ENCODE measurements around the gene COTL1.

Gene COTL1

DNA sequence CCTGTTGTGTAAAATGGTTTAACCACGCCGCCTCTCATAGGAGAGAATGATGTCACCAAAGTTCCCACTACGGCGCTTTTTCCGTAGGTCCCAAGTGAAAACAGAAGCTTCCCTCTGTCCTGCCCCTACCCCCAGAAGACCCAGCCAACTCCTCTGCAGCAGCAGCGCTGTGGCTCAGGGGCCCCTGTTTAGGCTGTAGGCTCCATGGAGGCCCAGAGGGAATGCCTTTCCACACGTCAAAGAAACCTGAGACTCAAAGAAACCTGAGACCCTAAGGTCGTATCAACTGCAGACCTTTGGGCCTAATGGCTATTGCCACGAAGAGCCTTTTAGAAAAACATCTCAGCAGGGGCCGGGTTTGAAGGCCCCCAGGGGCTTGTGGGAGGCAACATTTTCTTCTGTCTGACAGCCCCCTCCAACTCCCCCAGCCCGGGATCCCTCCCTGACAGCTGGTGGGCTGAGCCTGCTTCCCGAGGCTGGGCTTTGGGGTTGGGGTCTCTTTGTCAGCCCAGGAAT, 70.3 kb downstream of the COTL1 start:
- Histone ChIP-seq H2AFZ (ENCODE audit: low read length) (no peak overlapping the region), H3K27me3 (replicated peaks; ENCODE audit: insufficient read depth, low read length) (no peaks in the 10 kb centered on the region), H3K4me1 (ENCODE audit: low read length) (no peaks in the 10 kb centered on the region), H4K20me1 (ENCODE audit: insufficient read depth, low read length) (no peaks in the 10 kb centered on the region), H3K27ac (ENCODE audit: low read length) (no peak overlapping the region), H3K79me2 (ENCODE audit: low read length) (no peaks in the 10 kb centered on the region), H3K9me3 (replicated peaks; ENCODE audit: insufficient read depth, low read length) (no peaks in the 10 kb centered on the region), H3K4me3 (ENCODE audit: low read length) (no peak overlapping the region), H3F3A (ENCODE audit: insufficient read depth, low read length) (no peaks in the 10 kb centered on the region), H3K9ac (ENCODE audit: low read length) (no peak overlapping the region), H3K36me3 (replicated peaks; ENCODE audit: insufficient read depth, low read length) (no peaks in the 10 kb centered on the region), H3K4me2 (ENCODE audit: low read depth, low read length) (no peak overlapping the region), H3K9me2 (replicated peaks; ENCODE audit: insufficient read depth, low read length) (no peaks in the 10 kb centered on the region)
- TF ChIP-seq, protein P1, sequence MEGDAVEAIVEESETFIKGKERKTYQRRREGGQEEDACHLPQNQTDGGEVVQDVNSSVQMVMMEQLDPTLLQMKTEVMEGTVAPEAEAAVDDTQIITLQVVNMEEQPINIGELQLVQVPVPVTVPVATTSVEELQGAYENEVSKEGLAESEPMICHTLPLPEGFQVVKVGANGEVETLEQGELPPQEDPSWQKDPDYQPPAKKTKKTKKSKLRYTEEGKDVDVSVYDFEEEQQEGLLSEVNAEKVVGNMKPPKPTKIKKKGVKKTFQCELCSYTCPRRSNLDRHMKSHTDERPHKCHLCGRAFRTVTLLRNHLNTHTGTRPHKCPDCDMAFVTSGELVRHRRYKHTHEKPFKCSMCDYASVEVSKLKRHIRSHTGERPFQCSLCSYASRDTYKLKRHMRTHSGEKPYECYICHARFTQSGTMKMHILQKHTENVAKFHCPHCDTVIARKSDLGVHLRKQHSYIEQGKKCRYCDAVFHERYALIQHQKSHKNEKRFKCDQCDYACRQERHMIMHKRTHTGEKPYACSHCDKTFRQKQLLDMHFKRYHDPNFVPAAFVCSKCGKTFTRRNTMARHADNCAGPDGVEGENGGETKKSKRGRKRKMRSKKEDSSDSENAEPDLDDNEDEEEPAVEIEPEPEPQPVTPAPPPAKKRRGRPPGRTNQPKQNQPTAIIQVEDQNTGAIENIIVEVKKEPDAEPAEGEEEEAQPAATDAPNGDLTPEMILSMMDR (IDR thresholded peaks at IDR 0.05; ENCODE audit: low read length), result no peak
- TF ChIP-seq EZH2 (optimal IDR thresholded peaks at IDR 0.05; ENCODE audit: low read depth, low read length) (no peak), EZH2phosphoT487 (IDR thresholded peaks at IDR 0.05; ENCODE audit: low read length) (no peak)
- no peak for DNase-seq

DNA sequence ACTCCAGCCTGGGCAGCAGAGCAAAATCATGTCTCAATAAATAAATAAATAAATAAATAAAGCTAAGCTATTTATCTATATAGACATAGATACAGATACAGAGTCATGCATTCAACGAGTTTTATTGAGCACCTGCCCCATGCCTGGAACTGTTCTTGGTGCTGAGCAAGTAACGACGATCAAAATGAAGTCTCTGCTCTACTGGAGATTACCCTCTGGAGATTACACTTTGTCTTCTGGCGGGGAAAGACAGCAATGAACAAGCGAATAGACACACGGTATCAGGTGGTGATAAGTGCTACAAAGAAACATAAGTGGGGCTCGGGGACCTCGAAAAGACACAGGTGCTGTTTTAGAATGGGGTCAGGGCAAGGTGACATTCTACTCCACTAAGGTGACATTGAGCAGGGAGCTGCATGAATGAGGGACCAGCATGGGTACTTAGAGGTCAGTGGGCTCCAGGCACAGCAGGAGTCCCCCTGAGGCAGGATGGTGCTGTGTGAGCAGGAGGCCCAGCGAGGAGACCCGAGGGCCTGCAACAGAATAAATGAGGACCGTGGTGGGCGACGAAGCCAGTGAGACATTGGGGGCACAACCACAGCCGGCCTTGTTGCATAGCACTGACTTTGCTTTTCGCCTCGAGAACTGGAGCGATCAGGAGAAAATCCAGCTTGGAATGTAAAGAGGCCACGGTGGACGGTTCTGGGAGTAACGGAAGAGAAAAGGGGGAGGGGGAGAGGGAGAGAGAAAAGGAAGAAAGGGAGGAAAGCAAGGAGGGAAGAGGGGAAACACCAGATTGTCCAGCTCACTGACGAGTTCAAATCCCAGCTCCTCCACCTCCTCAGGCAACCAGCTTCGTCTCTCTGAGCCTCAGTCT, 71.0 kb downstream of the COTL1 start:
- Histone ChIP-seq H3K4me3 (ENCODE audit: low read length) (no peak overlapping the region), H3K9me2 (replicated peaks; ENCODE audit: insufficient read depth, low read length) (no peaks in the 10 kb centered on the region), H3K4me2 (ENCODE audit: low read depth, low read length) (no peak overlapping the region), H3K36me3 (replicated peaks; ENCODE audit: insufficient read depth, low read length) (no peaks in the 10 kb centered on the region), H3K4me1 (ENCODE audit: low read length) (no peaks in the 10 kb centered on the region), H3K79me2 (ENCODE audit: low read length) (no peaks in the 10 kb centered on the region), H3K9me3 (replicated peaks; ENCODE audit: insufficient read depth, low read length) (no peaks in the 10 kb centered on the region), H4K20me1 (ENCODE audit: insufficient read depth, low read length) (no peaks in the 10 kb centered on the region), H3K27me3 (replicated peaks; ENCODE audit: insufficient read depth, low read length) (no peaks in the 10 kb centered on the region), H2AFZ (ENCODE audit: low read length) (no peak overlapping the region), H3F3A (ENCODE audit: insufficient read depth, low read length) (no peaks in the 10 kb centered on the region), H3K9ac (ENCODE audit: low read length) (no peak overlapping the region), H3K27ac (ENCODE audit: low read length) (no peak overlapping the region)
- no peak for DNase-seq
- TF ChIP-seq EZH2 (optimal IDR thresholded peaks at IDR 0.05; ENCODE audit: low read depth, low read length) (no peak), EZH2phosphoT487 (IDR thresholded peaks at IDR 0.05; ENCODE audit: low read length) (no peak)
- TF ChIP-seq, protein P1 (IDR thresholded peaks at IDR 0.05; ENCODE audit: low read length), result no peak

DNA sequence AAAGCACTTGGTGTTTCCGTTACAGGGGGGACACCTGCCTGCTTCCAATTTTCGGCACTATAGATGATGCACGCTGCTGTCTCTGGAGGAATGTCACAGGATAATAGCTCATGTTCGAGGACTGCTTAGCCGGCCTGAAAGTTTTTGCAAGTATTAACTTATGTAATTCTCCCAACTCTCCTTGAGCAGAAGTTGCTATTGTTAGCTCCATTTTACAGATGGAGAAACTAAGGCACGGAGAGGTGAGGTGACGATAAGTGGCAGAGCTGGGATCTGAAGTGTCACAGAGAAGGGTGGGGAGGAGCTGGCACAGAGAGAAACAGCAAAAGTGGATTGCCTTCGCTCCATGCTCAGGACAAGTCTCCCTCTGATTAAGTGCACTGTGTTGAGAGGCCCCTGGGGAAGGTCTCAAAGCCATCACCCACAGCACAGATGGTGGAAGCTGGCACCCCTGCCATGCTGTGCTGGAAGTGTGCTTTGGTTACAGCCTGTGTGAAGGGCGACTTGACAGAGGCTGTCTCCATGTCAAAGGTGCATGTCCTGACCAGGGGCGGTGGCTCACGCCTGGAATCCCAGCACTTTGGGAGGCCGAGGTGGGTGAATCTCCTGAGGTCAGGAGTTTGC, 72.7 kb downstream of the COTL1 start:
- no peak for DNase-seq
- Histone ChIP-seq H3F3A (ENCODE audit: insufficient read depth, low read length) (no peaks in the 10 kb centered on the region), H3K9me3 (replicated peaks; ENCODE audit: insufficient read depth, low read length) (no peaks in the 10 kb centered on the region), H4K20me1 (ENCODE audit: insufficient read depth, low read length) (no peaks in the 10 kb centered on the region), H3K36me3 (replicated peaks; ENCODE audit: insufficient read depth, low read length) (no peaks in the 10 kb centered on the region), H3K27ac (ENCODE audit: low read length) (no peak overlapping the region), H3K27me3 (replicated peaks; ENCODE audit: insufficient read depth, low read length) (no peaks in the 10 kb centered on the region), H3K4me2 (ENCODE audit: low read depth, low read length) (no peak overlapping the region), H3K9ac (ENCODE audit: low read length) (no peak overlapping the region), H2AFZ (ENCODE audit: low read length) (no peak overlapping the region), H3K79me2 (ENCODE audit: low read length) (no peaks in the 10 kb centered on the region), H3K4me1 (ENCODE audit: low read length) (no peaks in the 10 kb centered on the region), H3K9me2 (replicated peaks; ENCODE audit: insufficient read depth, low read length) (no peaks in the 10 kb centered on the region), H3K4me3 (ENCODE audit: low read length) (no peak overlapping the region)
- TF ChIP-seq, protein P1 (IDR thresholded peaks at IDR 0.05; ENCODE audit: low read length), result no peak
